HEK293T (cell line): ENCODE measurements around the gene FUBP3.

Source experiments
- CTCF ChIA-PET: fragments of 350-600 bp; formaldehyde crosslinking; extraction: SDS; loops from one replicate; lab custom pipeline; 2021; ENCODE audit warnings: antibody characterized with exemption, inconsistent platforms; lab: Yijun Ruan, JAX
- POLR2A ChIA-PET: fragments of 350-600 bp; formaldehyde crosslinking; extraction: SDS; loops from one replicate; lab custom pipeline; 2020; ENCODE audit warnings: antibody characterized with exemption, inconsistent platforms; lab: Yijun Ruan, JAX
- DNase-seq: peaks from one replicate; pipeline ENCODE4 v3.0.0; 2012; ENCODE audit warnings: mixed read lengths; ENCODE audit errors: extremely low spot score
- ARNT ChIP-seq: fragments of 450-650 bp; IDR thresholded peaks from 2 replicates; pipeline ENCODE4 v1.6.1; 2017; ENCODE audit warnings: mild to moderate bottlenecking
- BHLHE40 ChIP-seq: fragments of 450-650 bp; IDR thresholded peaks from 2 replicates; pipeline ENCODE4 v1.6.1; 2016; ENCODE audit warnings: mild to moderate bottlenecking, moderate library complexity, borderline replicate concordance
- CTBP1 ChIP-seq: fragments of 450-650 bp; IDR thresholded peaks from 2 replicates; pipeline ENCODE4 v1.6.1; 2016; ENCODE audit warnings: borderline replicate concordance
- ELF4 ChIP-seq: fragments of 450-650 bp; IDR thresholded peaks from 2 replicates; pipeline ENCODE4 v1.6.1; 2017; ENCODE audit warnings: antibody characterized with exemption
- FOXA1 ChIP-seq: fragments of 450-650 bp; IDR thresholded peaks from 2 replicates; pipeline ENCODE4 v1.6.1; 2016; ENCODE audit warnings: mild to moderate bottlenecking
- FOXK2 ChIP-seq: fragments of 450-650 bp; IDR thresholded peaks from 2 replicates; pipeline ENCODE4 v1.6.1; 2016; ENCODE audit warnings: mild to moderate bottlenecking
- FOXM1 ChIP-seq: fragments of 450-650 bp; IDR thresholded peaks from 2 replicates; pipeline ENCODE4 v1.6.1; 2017; ENCODE audit warnings: mild to moderate bottlenecking, borderline replicate concordance
- HDGF ChIP-seq: fragments of 450-650 bp; IDR thresholded peaks from 2 replicates; pipeline ENCODE4 v1.6.1; 2017; ENCODE audit warnings: antibody characterized with exemption, borderline replicate concordance
- L3MBTL2 ChIP-seq: fragments of 450-650 bp; conservative IDR thresholded peaks from 2 replicates; pipeline ENCODE4 v1.6.1; 2016; ENCODE audit warnings: mild to moderate bottlenecking
- LEF1 ChIP-seq: fragments of 450-650 bp; IDR thresholded peaks from 2 replicates; pipeline ENCODE4 v1.6.1; 2017; ENCODE audit warnings: mild to moderate bottlenecking, borderline replicate concordance
- NFRKB ChIP-seq: fragments of 450-650 bp; IDR thresholded peaks from 2 replicates; pipeline ENCODE4 v1.6.1; 2016; ENCODE audit warnings: mild to moderate bottlenecking, moderate library complexity
- SP1 ChIP-seq: fragments of 450-650 bp; IDR thresholded peaks from 2 replicates; pipeline ENCODE4 v1.6.1; 2017
- SUZ12 ChIP-seq: fragments of 450-650 bp; IDR thresholded peaks from 2 replicates; pipeline ENCODE4 v1.6.1; 2016; ENCODE audit warnings: mild to moderate bottlenecking
- TARDBP ChIP-seq: fragments of 450-650 bp; IDR thresholded peaks from 2 replicates; pipeline ENCODE4 v1.6.1; 2016
- ZNF384 ChIP-seq: fragments of 450-650 bp; IDR thresholded peaks from 2 replicates; pipeline ENCODE4 v1.6.1; 2016
- TF ChIP-seq, protein P1 (sequence below): fragments of 450-650 bp; IDR thresholded peaks from 2 replicates; pipeline ENCODE4 v1.6.1; 2016

FUBP3 gene

DNA sequence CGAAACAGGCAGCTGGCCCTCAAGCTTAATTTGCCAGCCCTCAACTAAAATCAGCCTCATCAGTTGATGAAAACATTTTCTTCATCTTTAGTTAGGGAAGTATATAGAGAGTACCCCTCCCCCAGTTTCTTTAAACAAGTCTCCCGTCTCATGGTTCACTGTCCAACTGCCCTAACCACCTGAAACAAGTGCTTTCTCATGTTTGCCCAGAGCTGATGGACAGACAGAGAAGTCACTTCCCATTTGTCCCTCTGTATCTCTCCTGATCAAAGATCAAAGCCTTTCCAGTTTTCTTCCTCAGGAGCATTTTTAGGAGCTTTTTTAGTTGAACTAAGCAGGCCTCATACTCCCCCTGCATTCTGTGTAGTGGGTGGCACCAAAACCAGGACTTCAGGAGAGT lies 21.7 kb downstream of the FUBP3 start:
- CTCF ChIA-PET = no interaction called here
- TF ChIP-seq HDGF (no peak), LEF1 (no peak), NFRKB (no peak), FOXK2 (no peak), BHLHE40 (no peak), FOXM1 (no peak), L3MBTL2 (no peak), SUZ12 (no peak), ZNF384 (no peak), TARDBP (no peak), ARNT (no peak), SP1 (no peak), FOXA1 (no peak), ELF4 (no peak), CTBP1 (no peak)
- DNase-seq = no peak
- POLR2A ChIA-PET = no interaction called here

- ChIA-PET POLR2A (no interaction called here), CTCF (no interaction called here)
- TF ChIP-seq ELF4 (no peak), ARNT (no peak), FOXK2 (no peak), LEF1 (no peak), NFRKB (no peak), FOXM1 (no peak), L3MBTL2 (no peak), CTBP1 (no peak), SUZ12 (no peak), BHLHE40 (no peak), SP1 (no peak), TARDBP (no peak), HDGF (no peak), FOXA1 (no peak), ZNF384 (no peak)
- TF ChIP-seq, protein P1, sequence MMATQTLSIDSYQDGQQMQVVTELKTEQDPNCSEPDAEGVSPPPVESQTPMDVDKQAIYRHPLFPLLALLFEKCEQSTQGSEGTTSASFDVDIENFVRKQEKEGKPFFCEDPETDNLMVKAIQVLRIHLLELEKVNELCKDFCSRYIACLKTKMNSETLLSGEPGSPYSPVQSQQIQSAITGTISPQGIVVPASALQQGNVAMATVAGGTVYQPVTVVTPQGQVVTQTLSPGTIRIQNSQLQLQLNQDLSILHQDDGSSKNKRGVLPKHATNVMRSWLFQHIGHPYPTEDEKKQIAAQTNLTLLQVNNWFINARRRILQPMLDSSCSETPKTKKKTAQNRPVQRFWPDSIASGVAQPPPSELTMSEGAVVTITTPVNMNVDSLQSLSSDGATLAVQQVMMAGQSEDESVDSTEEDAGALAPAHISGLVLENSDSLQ = no peak
- DNase-seq = no peak
Observed at GRCh38 chr9:130604295-130604694, 24.9 kb downstream of the FUBP3 start.

DNA sequence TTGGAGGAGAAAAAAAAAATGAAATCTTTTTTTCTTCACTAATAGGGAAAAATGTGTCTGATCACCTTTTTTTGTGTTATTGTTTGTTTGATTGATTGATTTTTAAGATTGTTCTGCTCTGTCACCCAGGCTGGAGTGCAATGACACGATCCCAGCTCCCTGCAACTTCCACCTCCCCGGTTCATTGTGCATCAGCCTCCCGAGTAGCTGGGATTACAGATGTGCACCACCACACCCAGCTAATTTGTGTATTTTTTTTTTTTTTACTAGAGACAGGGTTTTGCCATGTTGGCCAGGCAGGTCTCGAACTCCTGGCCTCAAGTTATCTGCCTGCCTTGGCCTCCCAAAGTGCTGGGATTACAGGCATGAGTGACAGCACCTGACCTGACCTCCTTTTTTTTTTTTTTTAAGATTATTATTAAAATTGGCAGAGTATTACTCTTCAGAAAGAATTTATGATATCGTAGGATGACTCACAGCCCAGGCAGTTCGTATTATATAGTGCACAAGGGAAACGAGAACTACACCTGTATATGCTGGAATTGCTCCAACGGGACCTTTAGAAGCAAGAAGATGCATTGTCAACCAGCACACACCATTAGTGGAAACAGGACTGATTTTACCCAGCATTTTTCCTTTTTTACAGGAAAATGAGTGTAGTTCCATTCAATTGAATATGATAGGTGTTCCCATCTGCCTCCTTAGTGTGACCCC lies 27.7 kb downstream of the FUBP3 start:
- ChIA-PET CTCF (no interaction called here), POLR2A (no interaction called here)
- no peak for DNase-seq
- TF ChIP-seq SP1 (no peak), L3MBTL2 (no peak), LEF1 (no peak), SUZ12 (no peak), ARNT (no peak), TARDBP (no peak), CTBP1 (no peak), ZNF384 (no peak), FOXA1 (no peak), FOXK2 (no peak), FOXM1 (no peak), ELF4 (no peak), BHLHE40 (no peak)
- TF ChIP-seq, protein P1 = no peak

DNA sequence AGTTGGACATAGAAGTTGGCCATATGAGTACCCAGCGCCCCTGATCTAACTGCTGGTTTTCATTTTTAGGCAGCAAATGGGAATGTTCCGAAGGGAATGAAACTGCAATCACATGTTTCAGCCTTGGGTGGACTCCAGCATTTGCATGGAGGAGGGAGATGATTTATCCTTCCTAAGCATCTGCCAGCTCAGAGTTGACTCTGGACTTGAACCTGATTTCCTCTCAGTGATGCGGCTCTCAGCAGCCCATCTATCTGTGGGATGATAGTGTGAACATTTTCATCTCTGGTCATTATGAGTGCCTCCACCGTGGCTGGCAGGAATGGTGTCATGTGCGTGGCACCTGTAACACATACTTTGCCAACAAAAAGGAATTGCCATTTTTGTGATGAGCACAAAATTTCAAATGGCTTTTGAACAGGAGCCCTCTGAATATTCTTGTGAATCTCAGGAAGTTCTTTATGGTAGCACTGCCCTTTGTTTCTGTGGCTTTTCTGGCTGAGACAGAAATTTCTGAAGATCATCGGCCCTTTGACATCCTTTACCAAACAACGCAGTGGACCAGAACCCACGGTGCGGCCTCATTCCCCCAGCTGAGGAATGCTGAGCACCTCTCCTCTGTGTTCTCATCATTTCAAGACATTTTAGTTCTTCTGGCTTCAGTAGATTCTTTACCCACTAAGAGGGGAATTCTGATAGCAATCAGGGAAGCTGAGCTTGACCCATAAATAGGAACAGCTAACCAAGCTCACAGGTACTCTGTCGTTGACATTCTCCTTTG lies 28.5 kb downstream of the FUBP3 start:
- no peak for DNase-seq
- TF ChIP-seq SUZ12 = no peak
- no peak for TF ChIP-seq SP1
- TF ChIP-seq HDGF = no peak
- TF ChIP-seq ARNT = no peak
- POLR2A ChIA-PET = no interaction called here
- CTCF ChIA-PET = no interaction called here

DNA sequence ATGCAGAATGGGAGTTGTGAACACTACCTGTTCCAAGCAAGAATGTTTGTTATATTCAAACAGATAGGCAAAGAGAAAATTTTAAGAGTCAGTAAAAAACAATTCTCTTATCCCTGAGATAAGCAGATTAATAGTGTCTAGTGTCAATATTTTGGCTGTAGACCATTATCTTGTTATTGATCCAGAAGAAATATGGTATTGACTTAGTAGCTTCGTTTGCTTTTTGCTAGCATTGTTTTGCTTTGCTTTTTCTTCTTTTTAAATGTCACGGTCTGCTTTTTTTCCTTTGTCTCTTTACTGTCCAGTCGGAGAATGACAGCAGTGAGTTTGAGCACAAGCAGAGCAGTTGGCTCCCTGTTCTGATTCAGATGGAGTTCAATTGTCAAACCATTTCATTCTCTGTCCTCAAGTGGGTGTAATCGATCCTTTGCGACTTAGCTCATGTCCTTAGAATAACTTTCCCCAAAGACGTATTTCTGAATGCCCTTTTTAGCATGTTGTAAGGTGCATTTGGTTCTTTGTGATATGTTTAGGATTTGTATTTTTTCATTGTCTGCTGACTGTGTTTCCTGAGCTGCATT lies 29.3 kb downstream of the FUBP3 start:
- CTCF ChIA-PET = no interaction called here
- DNase-seq = no peak
- POLR2A ChIA-PET = no interaction called here
- no peak for TF ChIP-seq HDGF
- no peak for TF ChIP-seq ARNT

DNA sequence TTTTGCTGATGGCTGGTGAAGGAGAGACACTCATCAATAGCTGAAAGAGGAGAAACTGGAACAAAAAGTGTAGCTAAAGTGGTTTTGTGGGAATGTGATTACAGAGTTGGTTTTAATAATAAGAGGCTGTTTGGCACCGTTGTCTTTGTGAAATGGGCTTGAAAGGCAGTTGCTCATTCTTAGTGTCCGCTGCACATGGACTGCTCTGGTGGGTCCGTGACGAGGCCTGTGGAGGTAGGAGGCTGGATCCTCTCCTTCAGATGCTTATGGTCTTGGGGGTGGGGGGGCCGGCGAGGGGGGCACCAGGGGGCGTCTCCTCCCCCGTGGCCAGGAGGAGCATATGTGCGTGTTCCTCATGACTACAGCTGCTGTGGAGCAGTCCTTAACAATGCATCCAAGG lies 29.8 kb downstream of the FUBP3 start:
- POLR2A ChIA-PET = no interaction called here
- CTCF ChIA-PET = no interaction called here
- TF ChIP-seq FOXM1 = no peak
- no peak for TF ChIP-seq FOXK2
- no peak for TF ChIP-seq ARNT
- TF ChIP-seq L3MBTL2 = no peak
- TF ChIP-seq, protein P1 = no peak
- TF ChIP-seq TARDBP = no peak
- no peak for TF ChIP-seq LEF1
- DNase-seq = no peak
